ENCODE measurements around the gene DDX6.

GRCh38 chr11:118819334-118820024 lies 28.5 kb upstream of the DDX6 start:
- TF ChIP-seq CTCF (IDR thresholded peaks at IDR 0.05; ENCODE audit: low read depth, low read length, poor library complexity, severe bottlenecking) (no peak), EZH2phosphoT487 (IDR thresholded peaks at IDR 0.05; ENCODE audit: borderline replicate concordance, low read length) (no peak)
